Hepatocyte (in vitro differentiated cells): ENCODE results near the gene PDK2.

Source experiments
- EZH2 ChIP-seq: fragments of 200-600 bp; sonication (generic); IDR thresholded peaks from 2 replicates; pipeline ENCODE4 v1.6.1; 2016; ENCODE audit warnings: antibody characterized with exemption, mild to moderate bottlenecking, borderline replicate concordance
- EZH2phosphoT487 ChIP-seq: fragments of 200-600 bp; sonication (generic); IDR thresholded peaks from one replicate; pipeline ENCODE4 v1.6.1; 2018; ENCODE audit warnings: antibody characterized with exemption, mild to moderate bottlenecking, low read depth, moderate library complexity; ENCODE audit not compliant: unreplicated experiment, severe bottlenecking
- TF ChIP-seq, protein P1 (sequence below): fragments of 200-600 bp; sonication (generic); IDR thresholded peaks from 2 replicates; pipeline ENCODE4 v1.5.1; 2016; ENCODE audit warnings: antibody characterized with exemption, mild to moderate bottlenecking; ENCODE audit not compliant: poor library complexity

DNA sequence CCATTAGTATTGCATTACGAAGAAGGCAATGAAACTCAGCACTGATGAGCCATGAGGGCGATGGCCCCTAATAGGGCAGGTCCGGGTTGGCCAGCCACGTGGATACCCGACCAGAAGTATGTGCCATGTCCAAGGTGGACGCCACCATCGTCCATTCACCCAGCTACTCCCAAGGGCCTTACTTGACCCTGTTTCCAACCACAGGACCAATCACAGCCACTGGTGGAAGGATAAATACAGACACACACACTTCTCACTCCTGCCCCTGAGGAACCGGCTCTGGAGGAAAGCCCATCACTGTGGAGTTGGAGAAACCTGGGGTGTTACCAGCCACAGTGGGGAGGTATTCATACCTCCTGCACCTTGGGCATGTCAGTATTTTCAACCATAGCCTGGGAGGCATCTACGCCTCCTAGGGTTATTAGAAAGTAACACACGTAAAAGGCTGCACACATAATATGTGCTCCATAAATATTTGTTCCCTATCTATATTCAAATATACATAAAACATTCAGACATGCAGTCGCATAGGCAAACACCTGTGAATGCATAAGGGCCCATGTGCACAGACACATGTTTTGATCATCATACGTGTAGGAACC lies 44.6 kb upstream of the PDK2 start:
- TF ChIP-seq, protein P1, sequence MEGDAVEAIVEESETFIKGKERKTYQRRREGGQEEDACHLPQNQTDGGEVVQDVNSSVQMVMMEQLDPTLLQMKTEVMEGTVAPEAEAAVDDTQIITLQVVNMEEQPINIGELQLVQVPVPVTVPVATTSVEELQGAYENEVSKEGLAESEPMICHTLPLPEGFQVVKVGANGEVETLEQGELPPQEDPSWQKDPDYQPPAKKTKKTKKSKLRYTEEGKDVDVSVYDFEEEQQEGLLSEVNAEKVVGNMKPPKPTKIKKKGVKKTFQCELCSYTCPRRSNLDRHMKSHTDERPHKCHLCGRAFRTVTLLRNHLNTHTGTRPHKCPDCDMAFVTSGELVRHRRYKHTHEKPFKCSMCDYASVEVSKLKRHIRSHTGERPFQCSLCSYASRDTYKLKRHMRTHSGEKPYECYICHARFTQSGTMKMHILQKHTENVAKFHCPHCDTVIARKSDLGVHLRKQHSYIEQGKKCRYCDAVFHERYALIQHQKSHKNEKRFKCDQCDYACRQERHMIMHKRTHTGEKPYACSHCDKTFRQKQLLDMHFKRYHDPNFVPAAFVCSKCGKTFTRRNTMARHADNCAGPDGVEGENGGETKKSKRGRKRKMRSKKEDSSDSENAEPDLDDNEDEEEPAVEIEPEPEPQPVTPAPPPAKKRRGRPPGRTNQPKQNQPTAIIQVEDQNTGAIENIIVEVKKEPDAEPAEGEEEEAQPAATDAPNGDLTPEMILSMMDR = no peak
- TF ChIP-seq EZH2phosphoT487 (no peak), EZH2 (no peak)
